Thyroid gland (tissue), 4 donors: Measurements from ENCODE around the gene GCNA. TPM values are rescaled to one million over a fixed set of nuclear protein-coding genes. Genes with fewer than 3 reads are reported as not detected.
A peak's percentile ranks its signal among the peaks of the same experiment; 100 is the strongest.

Experiments
- DNase-seq, 2 donors: peaks; one replicate each; pipeline ENCODE4 v3.0.0-alpha.2; 2019
- H3K27ac ChIP-seq, 3 donors: fragments of 200-600 bp; sonication (generic); 1 replicate in 2 of 3; 2 replicates in 1 of 3; pipeline ENCODE4 v1.5.1; 2016 to 2019; ENCODE audit warnings: mild to moderate bottlenecking in 1 of 3, moderate library complexity in 1 of 3
- H3K27me3 ChIP-seq: fragments of 200-600 bp; sonication (generic); one replicate; pipeline ENCODE4 v1.5.1; 2019
- H3K36me3 ChIP-seq, 2 donors: fragments of 200-600 bp; sonication (generic); one replicate each; pipeline ENCODE4 v1.5.1; 2016 to 2019
- H3K4me1 ChIP-seq, 2 donors: fragments of 200-600 bp; sonication (generic); one replicate each; pipeline ENCODE4 v1.5.1; 2017 to 2019
- H3K4me3 ChIP-seq, 3 donors: fragments of 200-600 bp; sonication (generic); replicated peaks in 1 of 3; 1 replicate in 2 of 3; 2 replicates in 1 of 3; pipeline ENCODE4 v1.5.1; 2016; ENCODE audit warnings: mild to moderate bottlenecking in 1 of 3
- H3K9me3 ChIP-seq: fragments of 200-600 bp; sonication (generic); one replicate; pipeline ENCODE4 v1.5.1; 2017
- CTCF ChIP-seq, 6 experiments: fragments of 200-600 bp in 3 of 6; fragments of 450-650 bp in 3 of 6; sonication (generic) in 3 of 6; IDR thresholded peaks; one replicate each; pipeline ENCODE4 v1.5.1; 2016 to 2019; ENCODE audit warnings: antibody characterized with exemption in 6 of 6, mild to moderate bottlenecking in 2 of 6, inconsistent platforms in 1 of 6, moderate library complexity in 1 of 6
- POLR2A ChIP-seq, 2 donors: fragments of 450-650 bp; IDR thresholded peaks; one replicate each; pipeline ENCODE4 v1.6.1; 2017; ENCODE audit warnings: antibody characterized with exemption in 2 of 2, mild to moderate bottlenecking in 2 of 2, moderate library complexity in 1 of 2
- WGBS, 2 donors: methylation state at CpG; one replicate each; pipeline ENCODE4 v1.1.5; 2017; 5-methylcytosine and 5-hydroxymethylcytosine counted together
- intact Hi-C: fragments of 100-400 bp; cut with DNase I; formaldehyde crosslinking; loops from one replicate; pipeline ENCODE4 v1.15.1; 2023
- total RNA-seq, 4 donors: library from RNA; depleted of rRNA; stranded (reverse); fragments of >200 nt; gene quantifications; one replicate each; pipeline ENCODE4 v1.2.3, GENCODE V29; 2016

GCNA gene
- total RNA-seq, 4 donors from 2014 or later: 1.8 to 3.6 (median 2.5) TPM

DNA sequence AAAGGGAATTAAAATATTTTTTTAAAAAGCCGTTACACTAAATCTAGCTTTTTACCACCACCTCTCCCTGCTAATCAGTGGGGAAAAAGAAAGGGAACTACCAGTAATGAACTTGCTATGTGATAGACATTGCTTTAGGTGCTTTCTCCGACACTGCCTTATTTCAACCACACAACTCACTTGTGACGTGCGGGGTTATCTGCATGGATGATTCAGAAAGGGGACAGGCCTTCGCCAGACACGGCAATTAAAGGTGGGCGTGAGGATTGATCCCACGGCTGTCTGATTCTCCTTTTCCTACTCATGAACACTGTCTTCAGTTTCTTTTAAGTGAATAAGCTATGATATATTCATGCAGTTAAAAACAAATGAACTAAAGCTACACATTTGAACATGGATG, 41.0 kb downstream of the GCNA start:
- H3K36me3 ChIP-seq: no peaks in the 10 kb centered on the region
- TF ChIP-seq POLR2A (IDR thresholded peaks at IDR 0.05) (no peak), CTCF (IDR thresholded peaks at IDR 0.05) (no peak)
- WGBS, 2 donors: 85 to 89% methylated on average over 8 of the region's 8 CpGs
- peaks cover 20 to 36% of the 10 kb centered on the region in 2 donors for H3K4me1 ChIP-seq
- DNase-seq: no peak
- H3K27me3 ChIP-seq: no peaks in the 10 kb centered on the region
- no peak overlapping the region for H3K27ac ChIP-seq
- H3K9me3 ChIP-seq: no peaks in the 10 kb centered on the region
- no peak overlapping the region for H3K4me3 ChIP-seq
- intact Hi-C loops: no loop called here

DNA sequence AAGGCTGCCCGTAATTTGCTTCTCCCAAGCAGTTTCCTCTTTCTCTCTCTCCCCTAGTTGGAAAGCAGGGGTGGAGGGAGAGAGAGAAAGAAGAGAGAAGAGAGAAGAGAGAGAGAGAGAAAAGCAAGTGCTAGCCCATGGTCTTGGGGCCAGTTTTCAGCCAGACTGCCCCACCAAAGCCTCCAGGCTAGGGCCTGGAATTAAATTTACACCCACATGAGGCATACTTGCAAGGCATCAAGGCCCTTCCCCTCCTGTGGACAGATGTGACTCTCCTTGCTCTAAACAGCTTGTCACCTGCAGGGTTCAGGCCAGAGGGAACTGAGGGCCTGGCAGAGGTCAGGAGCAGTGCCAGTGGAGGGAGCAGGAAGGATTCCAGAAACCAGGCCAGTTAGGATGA, 41.7 kb downstream of the GCNA start:
- Histone ChIP-seq H3K27me3 (no peaks in the 10 kb centered on the region), H3K9me3 (no peaks in the 10 kb centered on the region), H3K4me3 (no peak overlapping the region), H3K4me1 (peaks cover 20 to 36% of the 10 kb centered on the region in 2 donors), H3K27ac (no peak overlapping the region), H3K36me3 (no peaks in the 10 kb centered on the region)
- TF ChIP-seq POLR2A (IDR thresholded peaks at IDR 0.05) (no peak), CTCF (IDR thresholded peaks at IDR 0.05) (no peak)
- 75 to 80% methylated on average over 1 of the region's 1 CpG for WGBS, 2 donors
- intact Hi-C loops: no loop called here
- DNase-seq: no peak

- H3K4me1 ChIP-seq: peaks cover 20 to 39% of the 10 kb centered on the region in 2 donors
- no peaks in the 10 kb centered on the region for H3K9me3 ChIP-seq
- H3K27ac ChIP-seq: peak overlapping the region in 2 of 3 donors; percentile 66 to 72
- intact Hi-C loops: no loop called here
- TF ChIP-seq POLR2A (IDR thresholded peaks at IDR 0.05) (no peak), CTCF (IDR thresholded peaks at IDR 0.05) (no peak)
- no peak overlapping the region for H3K4me3 ChIP-seq
- H3K27me3 ChIP-seq: no peaks in the 10 kb centered on the region
- 40 to 59% methylated on average over 6 of the region's 6 CpGs for WGBS, 2 donors
- H3K36me3 ChIP-seq: no peaks in the 10 kb centered on the region
- DNase-seq: no peak
Measured at GRCh38 chrX:71621603-71622002, 43.4 kb downstream of the GCNA start.

- 90 to 100% methylated on average over 3 to 4 of the region's 9 CpGs for WGBS, 2 donors
- intact Hi-C loops: no loop called here
Measured at GRCh38 chrX:71622032-71622575, 43.9 kb downstream of the GCNA start.

More at GRCh38 chrX:71622032-71622575, 43.9 kb downstream of the GCNA start:
- Histone ChIP-seq H3K4me3 (no peak overlapping the region), H3K9me3 (no peaks in the 10 kb centered on the region), H3K27ac (peak overlapping the region; percentile 36 to 72 (median 66)), H3K27me3 (no peaks in the 10 kb centered on the region), H3K4me1 (peaks cover 20 to 44% of the 10 kb centered on the region in 2 donors), H3K36me3 (no peaks in the 10 kb centered on the region)
- TF ChIP-seq POLR2A (IDR thresholded peaks at IDR 0.05): no peak
- no peak for TF ChIP-seq CTCF (IDR thresholded peaks at IDR 0.05)
- DNase-seq: no peak
